Colon (tissue), 2 donors: ENCODE results near the gene PXMP2.

Experiments
- FAIRE-seq: peaks from 2 replicates; lab custom pipeline; 2012; peaks lifted over from hg19 to GRCh38; lab: Jason Lieb, UNC
- donor health status: control.
- donor health status: control.

The PXMP2 gene

GRCh38 chr12:132695431-132695830 lies 8.0 kb downstream of the PXMP2 start:
- no peak for FAIRE-seq

- FAIRE-seq: no peak
Measured at GRCh38 chr12:132698341-132698740, 11.0 kb downstream of the PXMP2 start.

GRCh38 chr12:132700212-132700822 lies 12.9 kb downstream of the PXMP2 start:
- no peak for FAIRE-seq

GRCh38 chr12:132702640-132703039 lies 15.3 kb downstream of the PXMP2 start:
- FAIRE-seq: no peak

GRCh38 chr12:132703641-132704040 lies 16.3 kb downstream of the PXMP2 start:
- no peak for FAIRE-seq

- no peak for FAIRE-seq
Measured at GRCh38 chr12:132707241-132707640, 19.9 kb downstream of the PXMP2 start.

- FAIRE-seq: no peak
Measured at GRCh38 chr12:132708150-132708549, 20.8 kb downstream of the PXMP2 start.

- FAIRE-seq: no peak
Measured at GRCh38 chr12:132710043-132710404, 22.6 kb downstream of the PXMP2 start.

GRCh38 chr12:132710405-132711079 lies 23.2 kb downstream of the PXMP2 start, which contains the start of gene PGAM5:
Gene PGAM5 (plus strand): TSS chr12:132710842. CDS start chr12:132710877, 35 bp downstream.
- no peak for FAIRE-seq

- no peak for FAIRE-seq
Measured at GRCh38 chr12:132711080-132711843, 23.9 kb downstream of the PXMP2 start.

GRCh38 chr12:132713123-132713522 lies 25.7 kb downstream of the PXMP2 start:
- no peak for FAIRE-seq

GRCh38 chr12:132715874-132716273 lies 28.5 kb downstream of the PXMP2 start:
- FAIRE-seq: no peak

GRCh38 chr12:132716356-132716755 lies 29.0 kb downstream of the PXMP2 start:
- no peak for FAIRE-seq

GRCh38 chr12:132717011-132717410 lies 29.6 kb downstream of the PXMP2 start:
- FAIRE-seq: no peak

- FAIRE-seq: no peak
Measured at GRCh38 chr12:132717531-132718387, 30.4 kb downstream of the PXMP2 start.

GRCh38 chr12:132718644-132719043 lies 31.3 kb downstream of the PXMP2 start:
- FAIRE-seq: no peak

GRCh38 chr12:132719141-132719953 lies 32.0 kb downstream of the PXMP2 start:
- FAIRE-seq: no peak

- no peak for FAIRE-seq
Measured at GRCh38 chr12:132719954-132720324, 32.6 kb downstream of the PXMP2 start.

- no peak for FAIRE-seq
Measured at GRCh38 chr12:132720606-132721345, 33.4 kb downstream of the PXMP2 start.

GRCh38 chr12:132723015-132723763 lies 35.8 kb downstream of the PXMP2 start:
- FAIRE-seq: no peak
